Right forelimb (tissue), 1 donor: ENCODE measurements around the gene SCN1B.

Experiments
- DNase-seq: peaks from one replicate; pipeline ENCODE4 v3.0.0-alpha.2; 2018

Gene SCN1B

DNA sequence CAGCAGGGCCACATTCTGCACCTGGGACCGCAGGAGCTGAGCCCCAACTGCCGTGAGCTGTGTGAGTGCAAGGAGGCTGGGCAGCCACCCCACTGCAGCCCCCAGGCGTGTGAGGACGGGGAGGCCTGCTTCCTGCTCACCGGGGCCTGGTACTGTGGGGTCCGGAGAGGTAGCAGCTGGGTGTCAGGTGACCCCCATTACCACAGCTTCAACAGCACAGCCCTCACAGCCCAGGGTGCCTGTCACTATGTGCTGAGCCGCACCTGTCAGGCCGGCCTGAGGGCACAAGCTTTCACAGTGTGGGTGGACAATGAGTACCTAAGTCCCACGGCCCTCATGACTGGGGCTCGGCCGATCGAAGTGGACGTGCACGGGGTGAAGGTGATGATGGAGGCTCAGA lies 49.6 kb downstream of the SCN1B start:
- no peak for DNase-seq

DNA sequence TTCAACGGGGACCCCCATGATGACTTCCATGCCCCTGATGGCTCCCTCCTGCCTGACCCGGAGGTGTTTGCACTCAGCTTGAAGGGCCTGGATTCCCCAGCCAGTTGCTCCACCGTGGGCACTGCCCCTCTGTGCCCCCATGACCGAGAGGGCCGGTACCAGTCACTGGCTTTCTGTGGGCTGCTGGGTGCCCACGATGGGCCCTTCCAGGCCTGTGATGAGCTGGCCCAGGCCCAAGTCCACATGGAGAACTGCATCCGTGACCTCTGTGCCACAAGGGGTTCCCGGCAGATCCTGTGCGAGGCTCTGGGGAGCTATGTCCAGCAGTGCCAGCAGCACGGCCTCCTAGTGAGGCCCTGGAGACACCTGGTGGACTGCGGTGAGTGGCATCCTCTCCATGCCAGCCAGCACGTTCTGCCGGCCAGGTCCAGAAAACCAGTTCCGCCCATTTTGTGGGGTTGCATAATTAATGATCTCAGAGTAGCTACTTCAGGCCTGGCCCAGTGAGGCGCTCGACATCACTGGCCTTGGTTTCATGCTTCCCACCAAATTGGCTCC lies 50.4 kb downstream of the SCN1B start:
- no peak for DNase-seq

DNA sequence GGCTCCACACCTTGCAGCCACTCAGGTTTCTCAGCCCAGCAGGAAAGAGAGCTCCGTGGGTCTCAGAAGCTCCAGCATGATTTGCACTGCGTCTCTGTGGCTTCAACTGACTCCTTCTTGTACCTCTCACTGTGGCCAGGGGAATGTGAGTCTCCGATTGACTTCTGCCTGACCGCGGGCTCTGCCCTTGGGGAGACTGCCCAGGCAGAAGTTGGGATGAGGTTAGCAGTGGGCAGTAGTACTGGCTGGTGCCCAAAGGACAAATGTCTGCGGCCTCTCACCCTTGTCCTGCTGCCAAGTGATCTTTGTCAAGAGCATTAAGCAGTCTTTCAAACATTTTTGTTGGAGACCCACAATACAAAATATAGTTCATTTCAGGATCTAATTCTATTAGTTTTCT lies 50.9 kb downstream of the SCN1B start:
- no peak for DNase-seq

DNA sequence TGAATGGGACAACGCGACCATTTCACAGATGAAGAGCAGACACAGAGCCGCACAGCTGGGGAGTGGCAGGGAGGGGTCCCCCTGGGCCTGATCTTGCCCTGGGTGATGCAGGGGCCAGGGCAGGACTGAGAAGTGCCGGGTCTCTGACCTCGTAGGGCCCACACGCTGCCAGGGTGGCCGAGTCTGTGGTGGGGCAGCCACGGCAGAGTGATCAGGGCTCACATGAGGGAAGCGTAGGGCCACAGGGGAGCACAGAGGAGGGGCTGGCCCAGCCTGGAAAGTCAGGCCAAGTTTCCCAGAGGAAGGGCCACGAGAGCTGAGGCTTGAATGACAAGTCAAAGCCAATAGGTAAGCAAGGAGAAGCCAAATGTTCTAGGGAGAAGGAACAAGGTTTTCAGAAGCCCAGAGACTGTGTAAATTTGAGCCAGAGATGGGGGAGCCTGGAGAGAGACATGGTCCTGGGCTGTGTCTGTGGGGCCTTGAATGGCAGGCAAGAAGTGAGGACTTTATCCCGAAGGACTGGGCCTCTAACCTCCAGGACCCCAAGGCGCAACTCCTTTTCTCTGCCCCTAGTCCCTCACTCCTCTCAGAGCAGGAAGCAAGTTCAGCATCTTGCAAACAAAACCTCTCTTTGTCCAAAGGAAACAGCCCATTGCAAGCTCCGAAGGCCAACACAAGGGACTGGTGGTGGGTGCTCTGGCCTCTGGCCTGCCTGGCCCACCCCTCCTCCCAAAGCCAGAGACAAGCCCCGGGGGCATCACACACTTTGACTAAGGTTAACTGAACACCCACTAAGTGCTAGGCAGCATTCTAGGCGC lies 53.6 kb downstream of the SCN1B start:
- no peak for DNase-seq

DNA sequence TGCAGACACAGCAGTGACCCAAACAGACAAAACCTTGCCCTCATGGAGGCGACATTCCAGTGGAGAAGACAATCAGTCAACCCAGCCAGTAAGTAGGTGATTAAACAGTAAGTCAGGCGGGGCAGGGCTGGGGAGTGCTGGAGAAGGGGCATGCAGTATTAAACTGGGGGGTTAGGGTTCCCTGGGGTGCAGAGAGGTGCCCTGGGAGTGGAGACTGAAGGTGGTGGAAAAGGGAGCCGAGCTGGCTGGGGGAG lies 54.2 kb downstream of the SCN1B start:
- no peak for DNase-seq

DNA sequence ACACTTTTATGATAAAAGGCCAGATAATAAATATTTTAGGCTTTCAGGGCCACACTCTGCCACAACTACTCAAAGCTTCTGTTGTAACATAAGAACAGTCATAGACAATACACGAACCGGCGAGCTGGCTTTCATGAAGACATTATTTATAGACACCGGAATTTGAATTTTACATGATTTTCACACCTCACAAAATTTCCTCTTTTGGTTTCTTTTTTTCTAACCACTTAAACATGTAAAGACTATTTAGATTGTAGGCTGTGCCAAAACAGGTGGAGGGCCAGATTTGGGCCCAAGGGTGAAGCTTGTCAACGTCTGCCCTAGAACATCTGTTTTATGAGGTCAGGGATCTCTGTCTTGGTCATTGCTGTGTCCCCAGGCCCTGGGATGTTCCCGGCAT lies 55.7 kb downstream of the SCN1B start:
- DNase-seq: no peak

DNA sequence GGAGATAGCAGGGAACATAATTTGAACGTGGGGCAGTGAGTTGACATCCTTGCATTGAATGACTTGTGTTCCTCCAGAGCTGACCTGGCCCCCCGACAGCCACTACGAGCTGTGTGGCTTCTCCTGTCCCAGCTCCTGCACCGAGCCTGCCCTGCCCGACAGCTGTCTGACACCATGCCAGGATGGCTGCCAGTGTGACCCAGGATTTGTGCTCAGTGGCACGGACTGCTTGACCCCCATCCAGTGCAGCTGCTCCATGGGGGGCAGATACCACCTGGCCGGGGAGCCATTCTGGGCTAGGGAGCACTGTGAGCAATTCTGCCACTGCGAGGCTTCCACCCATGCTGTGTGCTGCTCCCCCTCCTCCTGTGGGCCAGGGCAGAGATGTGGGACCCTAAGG lies 56.2 kb downstream of the SCN1B start:
- DNase-seq: no peak

DNA sequence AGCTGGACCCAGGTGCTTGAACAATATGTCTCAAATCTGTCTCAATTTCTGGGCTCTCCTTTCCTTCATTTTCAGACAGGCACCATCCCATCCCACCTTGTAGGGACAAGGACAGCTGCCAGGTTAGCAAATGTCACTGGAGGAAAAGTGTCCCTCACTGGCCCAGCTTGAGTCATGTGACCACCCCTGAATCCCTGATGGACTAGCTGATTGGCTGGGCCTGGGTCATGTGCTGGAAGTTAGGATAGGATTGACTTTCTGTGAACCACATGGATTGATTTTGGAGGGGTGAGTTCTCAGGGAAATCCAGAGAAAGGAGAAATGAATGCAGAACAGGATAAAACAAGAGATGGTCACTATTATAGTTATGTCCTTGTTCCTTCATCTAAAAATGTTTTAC lies 57.1 kb downstream of the SCN1B start:
- DNase-seq: no peak

DNA sequence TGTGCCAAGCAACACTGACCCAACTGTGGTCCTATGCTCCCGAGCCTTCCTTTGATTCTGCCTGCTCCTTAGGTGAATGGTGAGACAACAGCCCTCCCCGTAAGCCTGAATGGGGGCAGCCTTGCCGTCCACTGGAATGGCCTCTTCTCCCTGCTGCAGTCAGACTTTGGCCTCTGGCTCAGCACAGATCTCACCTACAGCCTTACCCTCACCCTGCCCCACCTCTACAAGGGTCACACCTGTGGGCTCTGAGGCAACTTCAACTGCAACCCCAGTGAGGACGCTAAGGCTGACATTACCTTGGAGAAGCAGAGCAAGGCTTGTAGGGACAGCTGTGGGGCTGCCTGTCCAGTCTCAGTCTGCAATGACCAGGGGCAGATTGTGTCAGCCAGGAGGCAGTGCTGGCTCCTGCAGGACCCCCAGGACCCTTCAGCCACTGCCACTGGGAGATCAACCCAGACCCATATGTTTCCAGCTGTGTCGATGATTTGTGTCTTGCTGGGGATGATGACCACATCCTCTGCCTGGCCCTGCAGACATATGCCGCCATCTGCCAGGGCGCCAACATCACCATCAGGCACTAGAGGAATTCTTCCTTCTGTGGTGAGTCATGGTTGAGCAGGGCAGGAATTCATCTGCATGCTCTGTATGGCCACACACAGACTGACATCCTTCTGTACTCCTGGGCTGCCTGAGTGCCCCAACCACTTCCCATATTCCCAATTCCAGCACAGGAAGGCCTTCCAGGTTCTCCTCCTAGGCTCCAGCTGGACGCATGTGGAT lies 58.1 kb downstream of the SCN1B start:
- no peak for DNase-seq

DNA sequence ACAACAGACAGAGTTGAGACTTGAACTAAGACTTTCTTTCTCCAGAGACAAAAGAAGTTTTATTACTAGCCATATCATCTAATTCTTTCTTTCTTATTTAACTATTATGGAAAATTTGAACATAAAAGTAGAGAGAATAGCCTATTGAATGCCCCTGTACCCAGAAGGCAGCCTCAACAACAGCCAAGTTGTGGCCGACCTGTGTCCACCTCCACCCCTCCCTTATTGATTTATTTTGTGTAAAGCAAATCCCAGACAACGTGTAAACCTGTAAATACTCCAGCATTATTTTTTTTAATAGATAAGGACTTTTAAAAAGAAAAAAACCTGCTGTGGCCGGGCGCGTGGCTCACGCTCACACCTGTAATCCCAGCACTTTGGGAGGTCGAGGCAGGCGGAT lies 59.3 kb downstream of the SCN1B start:
- DNase-seq: no peak
